GM19193 (cell line): ENCODE results near the gene IL17B.

Experiments used
- POLR2A ChIP-seq: IDR thresholded peaks from 4 replicates; pipeline ENCODE4 v1.6.1; 2011; ENCODE audit not compliant: insufficient read depth, insufficient read length; ENCODE audit errors: extremely low read depth

Gene IL17B, protein sequence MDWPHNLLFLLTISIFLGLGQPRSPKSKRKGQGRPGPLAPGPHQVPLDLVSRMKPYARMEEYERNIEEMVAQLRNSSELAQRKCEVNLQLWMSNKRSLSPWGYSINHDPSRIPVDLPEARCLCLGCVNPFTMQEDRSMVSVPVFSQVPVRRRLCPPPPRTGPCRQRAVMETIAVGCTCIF

DNA sequence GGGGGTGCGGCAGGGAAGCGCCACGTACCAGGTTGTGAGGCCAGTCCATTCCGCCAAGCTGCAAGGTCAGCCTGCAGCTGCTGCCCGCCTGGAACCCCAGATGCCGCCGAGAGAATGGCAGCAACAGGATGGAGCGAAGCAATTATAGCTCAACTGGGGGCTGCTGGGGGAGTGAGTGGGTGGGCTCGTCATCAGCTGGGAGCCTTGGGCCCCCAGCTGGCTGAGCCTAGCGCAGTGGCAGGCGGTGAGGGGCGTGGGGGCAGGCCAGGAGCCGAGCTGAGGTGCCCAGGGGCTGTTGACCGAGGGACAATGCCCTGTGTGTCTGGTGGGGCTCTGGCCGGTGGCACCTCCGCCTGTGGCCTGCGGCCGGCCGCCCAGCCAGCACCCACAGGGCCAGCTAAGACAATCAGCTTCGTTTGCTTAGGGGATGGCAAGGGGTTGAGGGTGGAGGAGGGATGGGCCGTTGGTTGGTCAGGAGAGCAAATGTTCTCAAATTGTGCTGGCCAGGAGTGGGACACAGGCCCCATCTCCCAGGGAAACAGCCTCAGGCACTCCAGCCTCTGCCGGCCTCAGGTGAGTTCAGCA is at the start of gene IL17B:
IL17B (minus strand) TSS at position 116 of the 585 bp plus-strand sequence; CDS start at position 49, 67 bp downstream.
- TF ChIP-seq POLR2A: no peak

DNA sequence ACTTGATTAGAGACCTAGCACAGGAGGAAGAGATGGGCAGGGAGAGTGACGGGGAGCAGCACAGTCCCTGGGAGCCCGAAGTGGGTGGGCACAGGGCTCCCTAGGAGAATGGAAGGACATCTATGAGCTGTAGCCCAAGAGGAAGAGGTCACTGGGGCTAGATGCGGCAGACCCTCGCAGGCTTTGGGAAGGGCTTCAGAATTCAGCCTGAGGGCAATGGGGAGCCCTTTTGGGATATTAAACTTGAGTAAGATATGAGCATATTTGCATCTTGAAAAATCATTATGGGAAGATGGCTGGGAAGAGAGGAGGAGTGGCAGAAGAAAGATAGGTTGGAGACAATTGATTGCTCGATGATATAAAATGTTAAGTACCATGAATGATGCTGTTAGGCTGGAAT is 48.9 kb upstream of the IL17B start:
- no peak for TF ChIP-seq POLR2A

DNA sequence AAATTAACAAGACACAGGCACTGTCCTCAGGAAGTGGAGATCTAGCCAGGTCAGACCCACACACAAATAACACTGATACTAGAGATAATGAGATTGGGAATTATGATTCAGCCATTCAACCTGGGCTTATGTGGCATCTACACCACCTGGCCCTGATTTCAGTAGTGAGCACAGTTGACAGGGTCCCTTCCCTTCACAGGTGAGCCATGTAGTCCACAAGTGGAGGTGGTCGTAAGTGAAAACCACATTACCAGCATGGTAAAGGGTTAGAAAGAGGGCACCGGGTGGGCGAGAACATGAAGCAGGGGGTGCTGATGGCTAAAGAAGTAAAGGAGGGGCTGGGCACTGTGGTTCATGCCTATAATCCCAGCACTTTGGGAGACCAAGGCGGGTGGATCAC is 48.3 kb upstream of the IL17B start:
- TF ChIP-seq POLR2A: no peak

DNA sequence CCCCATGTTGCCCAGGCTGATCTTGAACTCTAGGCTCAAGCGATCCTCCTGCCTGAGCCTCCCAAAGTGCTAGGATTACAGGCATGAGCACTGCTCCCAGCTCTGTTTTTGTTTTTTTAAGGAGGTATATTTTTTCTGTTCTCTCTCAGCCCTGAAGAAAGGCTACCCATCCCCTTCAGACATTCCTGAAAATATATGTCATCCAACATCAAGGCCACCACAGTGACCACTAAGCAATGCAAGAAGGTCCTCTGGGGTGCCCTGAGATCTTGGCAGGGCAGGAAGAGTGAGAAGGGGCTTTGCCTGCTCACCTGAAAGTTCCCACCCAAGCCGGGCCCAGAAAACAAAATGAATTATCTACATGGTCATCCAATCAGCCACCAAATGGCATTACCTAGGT is 47.8 kb upstream of the IL17B start:
- no peak for TF ChIP-seq POLR2A

DNA sequence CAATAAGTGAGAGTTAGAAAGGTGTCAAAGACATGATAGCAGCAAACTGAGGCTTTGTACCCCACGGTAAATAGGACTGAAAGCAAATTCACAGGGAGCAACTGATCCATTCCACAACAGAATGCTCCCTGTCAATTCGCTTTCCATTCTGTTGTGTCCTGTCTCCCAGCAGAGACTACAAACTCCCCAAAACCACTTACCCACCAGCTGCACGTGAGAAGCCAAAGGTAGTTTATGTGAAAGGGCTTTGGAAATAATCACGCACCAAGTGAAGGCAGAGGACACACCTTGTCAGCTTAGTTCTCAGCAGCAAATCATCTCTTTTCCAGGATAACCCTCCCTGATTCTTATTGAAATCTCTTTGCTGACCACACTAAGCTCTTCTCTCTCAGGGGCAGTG is 46.6 kb upstream of the IL17B start:
- no peak for TF ChIP-seq POLR2A

DNA sequence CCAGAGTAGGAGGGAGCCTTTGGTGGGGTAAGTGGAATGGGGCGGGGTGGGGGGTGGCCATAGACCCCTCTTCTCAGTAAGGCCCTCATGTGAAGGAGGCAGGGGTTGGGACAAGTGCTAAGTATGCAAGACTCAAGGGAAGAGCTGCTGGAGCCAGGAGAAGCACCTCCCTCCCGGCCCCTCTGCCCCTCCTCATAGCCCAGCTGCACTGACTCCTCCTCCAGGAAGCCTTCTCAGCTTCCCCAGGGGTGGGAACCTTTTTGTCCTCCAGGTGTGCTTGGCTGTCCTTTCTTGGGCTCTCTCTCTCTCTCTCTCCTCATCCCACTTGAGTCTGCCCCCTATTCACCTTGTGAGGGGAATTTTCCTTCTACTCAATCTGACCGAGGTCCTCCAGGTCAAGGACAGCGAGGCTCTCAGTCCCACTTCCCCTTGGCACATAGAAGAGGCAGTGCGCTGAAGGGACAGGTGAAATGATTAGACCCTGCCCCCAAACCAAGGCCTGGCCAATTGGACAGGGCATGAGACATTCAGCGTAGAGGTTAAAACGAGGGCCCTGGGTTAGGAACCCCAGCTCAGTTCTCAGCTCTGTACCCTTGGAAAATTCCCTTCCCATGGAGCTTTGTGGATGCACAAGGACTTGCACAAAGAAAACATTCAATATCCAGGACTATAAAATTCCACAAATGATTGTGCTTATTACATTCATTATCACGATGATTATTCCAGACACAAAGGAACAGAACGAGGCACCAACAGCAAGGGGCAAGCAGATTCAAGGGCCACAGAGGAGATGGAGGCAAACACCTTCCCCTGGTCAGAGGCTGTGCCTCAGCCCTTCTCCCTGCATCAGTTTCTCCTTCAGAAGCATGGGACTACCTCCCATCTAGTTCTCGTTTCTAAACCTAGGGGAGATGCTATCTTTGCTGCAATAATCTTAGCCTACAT is 45.6 kb upstream of the IL17B start:
- no peak for TF ChIP-seq POLR2A

DNA sequence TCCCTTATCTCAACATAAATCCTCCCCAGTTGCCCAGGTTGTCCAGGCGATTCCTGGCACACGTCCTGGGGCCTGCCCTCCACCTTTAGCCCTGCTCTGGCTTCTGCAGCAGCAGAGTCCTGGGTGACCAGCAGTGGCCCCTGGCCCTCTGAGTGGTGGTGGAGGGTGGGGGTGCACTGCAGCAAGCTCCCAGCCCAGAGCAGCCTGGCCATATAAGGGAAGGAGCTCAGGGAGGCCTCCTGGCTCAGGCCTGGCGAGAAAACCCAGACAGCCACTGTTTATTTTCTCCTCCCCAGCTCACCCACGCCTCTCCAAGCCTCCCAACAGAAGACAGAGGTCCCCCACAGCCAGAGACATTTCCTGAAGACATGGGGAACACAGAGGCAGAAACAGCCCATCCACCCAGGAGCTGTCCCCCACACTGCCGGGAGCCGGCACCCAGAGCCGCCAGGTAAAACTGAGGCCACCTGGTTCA is 44.7 kb upstream of the IL17B start:
- no peak for TF ChIP-seq POLR2A

DNA sequence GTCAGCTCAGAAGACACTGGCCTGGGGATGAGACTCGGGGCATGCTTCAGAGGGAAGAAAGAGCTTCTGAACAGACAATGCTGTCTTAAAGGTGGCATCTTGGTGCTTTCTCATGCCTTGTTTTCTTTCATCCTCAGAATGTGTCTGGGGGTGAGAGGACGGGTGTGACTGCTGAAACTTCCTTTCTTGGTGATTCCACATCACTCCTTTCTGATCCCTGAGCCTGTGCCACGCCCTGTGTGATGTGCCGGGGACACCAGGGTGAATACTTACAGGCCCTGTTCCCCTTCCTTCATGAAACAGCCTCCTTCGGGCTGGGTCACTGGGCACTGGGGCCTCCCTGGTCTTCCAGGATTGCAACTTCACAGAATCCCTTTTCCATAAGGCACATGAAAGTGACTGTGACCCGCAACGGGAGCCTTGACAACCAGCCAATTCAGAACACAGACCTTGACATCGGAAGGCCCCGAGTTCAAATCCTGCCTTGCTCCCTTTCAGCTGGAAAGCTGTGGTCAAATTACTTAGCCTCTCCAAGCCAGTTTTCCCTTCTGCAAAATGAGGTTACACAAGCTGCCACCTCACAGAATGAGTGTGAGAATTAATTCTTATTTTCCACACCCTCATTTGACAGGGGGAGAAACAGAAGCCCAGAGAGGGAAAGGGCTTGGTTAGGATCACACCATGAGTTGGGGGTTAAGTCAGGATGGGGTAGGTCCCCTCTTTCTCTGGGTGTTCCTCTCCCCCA is 44.1 kb upstream of the IL17B start:
- TF ChIP-seq POLR2A: no peak

DNA sequence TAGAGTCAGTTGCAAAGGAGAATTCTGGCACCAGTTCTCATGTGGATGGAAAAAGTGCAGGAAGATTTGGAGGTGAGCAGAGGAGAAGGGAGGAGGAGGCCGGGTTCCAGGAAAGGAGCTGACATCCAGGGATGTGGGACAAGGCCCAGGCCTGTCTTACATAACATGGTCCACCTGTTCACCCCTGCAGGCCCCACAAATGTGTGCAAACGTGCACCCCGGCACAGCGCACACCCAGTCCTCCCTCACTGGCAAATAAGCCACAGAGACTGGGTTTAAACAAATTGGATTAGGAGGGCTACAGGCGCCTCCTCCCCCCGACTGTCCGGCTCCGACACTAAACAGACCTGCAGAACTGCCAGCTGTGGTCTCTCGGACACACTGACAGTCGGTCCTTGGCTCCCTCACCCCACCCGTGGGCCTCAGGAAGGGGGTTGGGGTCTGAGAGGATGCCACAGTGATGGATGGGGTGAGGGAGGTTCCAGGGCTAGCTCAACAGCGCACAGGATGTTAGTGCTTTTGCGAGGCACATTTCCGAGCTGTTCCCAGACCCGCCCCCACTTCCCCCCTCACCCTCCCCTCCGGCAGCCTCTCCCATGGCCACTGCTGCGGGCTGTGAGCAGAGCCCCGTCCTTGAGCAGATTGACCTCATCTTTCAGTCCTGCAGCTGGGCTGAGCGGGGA is 43.4 kb upstream of the IL17B start:
- no peak for TF ChIP-seq POLR2A

DNA sequence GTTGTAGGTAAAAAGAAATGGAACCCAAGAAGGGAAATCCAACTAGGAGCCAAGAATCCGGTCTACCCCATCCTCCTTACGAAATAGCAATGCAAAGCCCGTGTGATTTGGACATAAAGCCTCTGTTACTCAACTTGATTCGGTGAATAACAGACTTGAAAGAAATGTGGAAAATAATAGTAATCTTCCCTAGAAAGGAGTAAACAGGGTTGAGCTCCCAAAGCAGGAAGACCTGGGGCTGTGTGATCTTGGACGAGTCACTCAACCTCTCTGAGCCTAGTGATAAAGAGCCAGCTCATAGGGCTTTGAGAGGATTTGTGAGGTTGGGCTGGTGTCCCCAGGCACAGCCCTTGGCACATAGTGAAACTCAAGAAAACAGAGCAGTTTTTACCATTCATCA is 42.7 kb upstream of the IL17B start:
- TF ChIP-seq POLR2A: no peak

DNA sequence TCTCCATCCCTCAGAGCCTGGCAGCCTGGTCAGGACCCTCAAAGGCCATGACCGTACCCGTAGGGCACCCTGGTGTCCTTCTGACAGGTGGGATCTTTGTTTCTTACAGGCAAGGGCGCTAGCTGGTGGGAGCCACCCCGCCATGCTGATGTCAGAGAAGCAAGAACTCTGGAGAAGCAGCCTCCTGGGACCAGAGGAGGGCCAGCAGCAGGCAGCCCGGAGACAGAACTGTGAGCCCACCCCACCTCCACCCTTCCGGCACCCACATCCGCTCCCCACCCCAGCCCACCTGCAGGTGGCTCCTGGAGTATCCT is 42.2 kb upstream of the IL17B start:
- TF ChIP-seq POLR2A: no peak

DNA sequence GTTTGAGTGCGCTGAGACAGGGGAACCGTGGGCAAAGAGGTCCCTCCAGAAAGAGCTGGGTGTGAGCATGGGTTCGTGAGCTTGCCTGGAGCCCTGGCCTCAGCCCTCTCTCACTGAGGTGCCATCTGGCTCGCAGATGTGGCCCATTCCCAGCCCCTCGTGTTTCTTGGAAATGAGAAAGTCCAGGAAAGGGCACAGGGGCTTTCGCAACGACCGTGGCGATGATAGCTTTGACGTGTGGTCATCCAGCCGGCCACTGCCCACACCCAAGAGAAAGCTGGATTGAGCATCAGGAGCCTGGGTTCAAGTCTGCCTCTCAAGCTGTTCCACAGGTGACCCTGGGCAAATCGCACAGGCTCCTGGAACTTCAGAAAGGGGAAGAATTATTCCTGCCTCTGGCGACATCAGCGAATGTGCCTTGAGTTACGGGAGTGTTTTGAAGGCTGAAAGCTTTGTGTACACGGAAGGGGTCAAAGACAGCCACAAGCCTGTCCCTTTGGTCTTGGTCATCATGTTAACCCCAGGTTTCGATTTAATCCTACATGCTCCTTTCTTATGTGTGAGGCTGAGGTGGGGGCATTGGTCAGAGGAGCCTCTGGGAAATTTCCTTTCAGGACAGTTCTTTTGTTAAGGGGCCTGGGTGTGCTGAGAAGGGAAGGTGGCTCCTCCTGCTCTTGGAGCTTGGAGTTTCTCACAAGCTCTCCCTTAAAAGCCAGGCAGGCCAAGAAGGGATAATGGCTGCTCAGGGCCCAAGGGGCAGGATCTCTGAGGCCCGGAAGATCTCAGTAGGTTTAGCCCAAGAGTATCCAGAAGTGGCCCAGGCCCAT is 41.7 kb upstream of the IL17B start:
- TF ChIP-seq POLR2A: no peak

DNA sequence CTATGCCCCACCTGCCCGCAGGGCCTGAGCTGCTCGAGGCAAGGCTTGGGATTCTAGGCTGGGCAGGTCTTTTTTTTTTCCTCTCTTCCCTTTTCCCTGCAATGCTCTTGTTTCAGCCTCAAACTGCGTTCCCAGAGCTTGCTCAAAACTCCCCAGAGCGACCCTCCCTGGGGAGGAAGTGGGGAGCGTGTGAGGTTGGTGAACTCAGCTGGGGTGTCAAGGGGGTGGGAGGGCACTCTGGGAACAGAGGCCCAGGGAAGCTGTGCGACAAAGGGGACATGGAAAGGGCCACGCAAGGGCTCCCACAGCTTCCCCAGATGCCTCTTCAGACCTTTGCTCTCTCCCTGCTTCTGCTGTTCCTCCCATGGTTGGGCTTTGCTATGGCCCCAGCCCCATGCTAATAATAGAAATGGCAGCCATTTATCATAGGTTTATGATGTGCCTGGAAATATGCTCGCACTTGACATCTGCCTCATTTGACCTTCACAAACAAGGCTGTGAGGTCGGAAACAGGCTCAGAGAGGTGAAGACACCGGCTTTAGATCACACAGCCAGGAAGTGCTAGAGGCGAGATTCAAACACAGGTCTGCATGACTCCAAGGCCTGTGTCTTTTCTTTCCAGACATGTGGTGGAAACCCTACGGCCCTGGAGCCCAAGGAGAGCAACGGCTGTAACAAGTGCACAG is 40.9 kb upstream of the IL17B start:
- no peak for TF ChIP-seq POLR2A
